ENCODE results near the gene CDH24. TPM values are rescaled to one million over a fixed set of nuclear protein-coding genes. Genes with fewer than 3 reads are reported as not detected.
A peak's percentile ranks its signal among the peaks of the same experiment; 100 is the strongest.

CDH24 gene
- total and polyA plus RNA-seq, 10 of the 15 experiments (the other 5 are each of a cell fraction or from before 2014, with no cell fraction given): 0.10 to 1.5 (median 0.45) TPM; not detected in 2

DNA sequence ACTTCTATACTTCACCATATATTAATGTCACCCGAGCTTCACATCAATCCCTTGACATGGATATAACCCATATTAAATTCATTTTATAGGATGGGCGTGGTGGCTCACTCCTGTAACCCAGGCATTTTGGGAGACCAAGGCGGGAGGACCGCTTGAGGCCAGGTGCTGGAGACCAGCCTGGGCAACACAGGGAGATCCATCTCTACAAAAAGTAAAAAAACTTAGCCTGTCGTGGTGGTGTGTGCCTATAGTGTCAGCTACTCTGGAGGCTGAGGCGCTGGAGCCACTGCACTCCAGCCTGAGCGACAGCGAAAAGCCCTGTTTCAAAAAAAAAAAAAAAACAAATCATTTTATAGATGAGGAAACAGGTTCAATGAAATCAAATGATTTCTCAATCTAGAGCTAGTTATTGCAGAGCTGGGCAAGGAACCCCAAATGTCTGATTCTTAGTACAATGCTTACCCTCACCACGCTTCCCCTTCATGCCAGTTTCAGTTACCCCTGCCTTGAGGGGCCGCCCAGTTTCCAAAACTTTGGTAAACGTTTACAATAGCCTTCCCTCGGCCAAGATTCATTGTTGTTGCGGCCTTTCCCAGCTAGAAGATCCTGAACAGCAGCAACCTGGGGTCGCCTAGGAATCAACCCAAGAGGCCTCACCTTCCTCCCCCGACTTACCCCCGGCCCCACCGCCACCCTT is 23.4 kb downstream of the CDH24 start:
- Histone ChIP-seq H3K9me3 (replicated peaks; ENCODE audit: control insufficient read depth, insufficient read depth, low read length) (no peaks in the 10 kb centered on the region), H3K4me3 (peak overlapping the region; percentile 83), H3K9ac (ENCODE audit: control insufficient read depth, insufficient read depth, low read length) (peak overlapping the region; percentile 96), H3K27ac (ENCODE audit: control insufficient read depth, insufficient read depth) (peak overlapping the region; percentile 92), H3K4me2 (ENCODE audit: control insufficient read depth, insufficient read depth) (peak overlapping the region; percentile 85), H3K4me1 (ENCODE audit: control insufficient read depth, insufficient read depth, low read length) (peaks cover 6% of the 10 kb centered on the region), H3K79me2 (ENCODE audit: control insufficient read depth, insufficient read depth, low read length) (peaks cover 17% of the 10 kb centered on the region), H3K36me3 (ENCODE audit: control insufficient read depth in 2 of 2, insufficient read depth in 2 of 2, low read length in 1 of 2) (peaks cover 0 to 17% of the 10 kb centered on the region in 2 experiments), H2AFZ (ENCODE audit: control insufficient read depth, low read depth, low read length) (peak overlapping the region; percentile 99), H3K27me3 (replicated peaks in 1 of 2; ENCODE audit: control insufficient read depth in 2 of 2, insufficient read depth in 2 of 2, low read length in 1 of 2) (no peaks in the 10 kb centered on the region), H4K20me1 (ENCODE audit: control insufficient read depth, insufficient read depth) (no peaks in the 10 kb centered on the region)
- intact Hi-C loops (cut with micrococcal nuclease; ENCODE audit: unreplicated experiment) (no loop called here), in situ Hi-C loops (cut with MboI) (no loop called here)
- ChIA-PET POLR2A (interaction anchor here (0.6 to 1.6 kb wide), 5 partner anchors 26 to 117 kb away, joined by 3 to 15 read pairs (median 3); no protein-coding TSS in a partner anchor), CTCF (interaction anchor here (0.8 to 3.6 kb wide), 12 partner anchors 14 to 119 kb away, joined by 3 to 16 read pairs (median 4); no protein-coding TSS in a partner anchor), RAD21 (ENCODE audit: unreplicated experiment) (interaction anchor here (0.6 to 2.5 kb wide), 7 partner anchors 24 to 48 kb away, joined by 3 to 13 read pairs (median 3); no protein-coding TSS in a partner anchor), SMC1A (ENCODE audit: uncharacterized antibody, unreplicated experiment) (interaction anchor here (0.6 to 1.8 kb wide), 6 partner anchors 12 to 57 kb away, joined by 3 to 7 read pairs (median 4); no protein-coding TSS in a partner anchor)
- ATAC-seq (peak; percentile 33), DNase-seq (ENCODE audit: low read depth, low spot score) (no peak), FAIRE-seq (no peak)
- WGBS (ENCODE audit: insufficient coverage, insufficient replicate concordance, low lambda C conversion rate, missing lambda C conversion rate): 37% methylated on average over 17 of the region's 17 CpGs
- BruUV-seq (replicated peaks): TSS peak; percentile 84
- TF ChIP-seq MTA3 (IDR thresholded peaks at IDR 0.05; ENCODE audit: borderline replicate concordance, low read length) (0 out of 2 replicates have a peak, but pooled peaks have one; percentile 52), BACH1 (IDR thresholded peaks at IDR 0.05; ENCODE audit: borderline replicate concordance) (no peak)

GRCh38 chr14:23033251-23033727 is 24.0 kb downstream of the CDH24 start:
- TF ChIP-seq IKZF1 (conservative IDR thresholded peaks at IDR 0.05) (no peak), LARP7 (IDR thresholded peaks at IDR 0.05) (no peak), MTA2 (IDR thresholded peaks at IDR 0.05; ENCODE audit: low read depth) (no peak)
- TF ChIP-seq, protein P1, sequence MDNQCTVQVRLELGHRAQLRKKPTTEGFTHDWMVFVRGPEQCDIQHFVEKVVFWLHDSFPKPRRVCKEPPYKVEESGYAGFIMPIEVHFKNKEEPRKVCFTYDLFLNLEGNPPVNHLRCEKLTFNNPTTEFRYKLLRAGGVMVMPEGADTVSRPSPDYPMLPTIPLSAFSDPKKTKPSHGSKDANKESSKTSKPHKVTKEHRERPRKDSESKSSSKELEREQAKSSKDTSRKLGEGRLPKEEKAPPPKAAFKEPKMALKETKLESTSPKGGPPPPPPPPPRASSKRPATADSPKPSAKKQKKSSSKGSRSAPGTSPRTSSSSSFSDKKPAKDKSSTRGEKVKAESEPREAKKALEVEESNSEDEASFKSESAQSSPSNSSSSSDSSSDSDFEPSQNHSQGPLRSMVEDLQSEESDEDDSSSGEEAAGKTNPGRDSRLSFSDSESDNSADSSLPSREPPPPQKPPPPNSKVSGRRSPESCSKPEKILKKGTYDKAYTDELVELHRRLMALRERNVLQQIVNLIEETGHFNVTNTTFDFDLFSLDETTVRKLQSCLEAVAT (IDR thresholded peaks at IDR 0.05): peak; percentile 66; the same call in 1 of the 2 replicates
- TF ChIP-seq, protein P2, sequence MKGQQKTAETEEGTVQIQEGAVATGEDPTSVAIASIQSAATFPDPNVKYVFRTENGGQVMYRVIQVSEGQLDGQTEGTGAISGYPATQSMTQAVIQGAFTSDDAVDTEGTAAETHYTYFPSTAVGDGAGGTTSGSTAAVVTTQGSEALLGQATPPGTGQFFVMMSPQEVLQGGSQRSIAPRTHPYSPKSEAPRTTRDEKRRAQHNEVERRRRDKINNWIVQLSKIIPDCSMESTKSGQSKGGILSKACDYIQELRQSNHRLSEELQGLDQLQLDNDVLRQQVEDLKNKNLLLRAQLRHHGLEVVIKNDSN (IDR thresholded peaks at IDR 0.05; ENCODE audit: borderline replicate concordance, extremely low read length, insufficient read depth, low read depth, low read length): no peak
- Histone ChIP-seq H3K9ac (ENCODE audit: control insufficient read depth, insufficient read depth, low read length) (no peak overlapping the region), H2AFZ (ENCODE audit: control insufficient read depth, low read depth, low read length) (no peak overlapping the region), H3K4me2 (ENCODE audit: control insufficient read depth, insufficient read depth) (peak overlapping the region; percentile 85), H3K4me1 (ENCODE audit: control insufficient read depth, insufficient read depth, low read length) (peaks cover 6% of the 10 kb centered on the region), H3K4me3 (peak overlapping the region; percentile 83), H4K20me1 (ENCODE audit: control insufficient read depth, insufficient read depth) (no peaks in the 10 kb centered on the region), H3K79me2 (ENCODE audit: control insufficient read depth, insufficient read depth, low read length) (peaks cover 17% of the 10 kb centered on the region), H3K27me3 (replicated peaks in 1 of 2; ENCODE audit: control insufficient read depth in 2 of 2, insufficient read depth in 2 of 2, low read length in 1 of 2) (no peaks in the 10 kb centered on the region), H3K27ac (ENCODE audit: control insufficient read depth, insufficient read depth) (no peak overlapping the region), H3K9me3 (replicated peaks; ENCODE audit: control insufficient read depth, insufficient read depth, low read length) (no peaks in the 10 kb centered on the region), H3K36me3 (ENCODE audit: control insufficient read depth in 2 of 2, insufficient read depth in 2 of 2, low read length in 1 of 2) (peaks cover 0 to 21% of the 10 kb centered on the region in 2 experiments)
- intact Hi-C loops (cut with micrococcal nuclease; ENCODE audit: unreplicated experiment): no loop called here
- ChIA-PET SMC1A (ENCODE audit: uncharacterized antibody, unreplicated experiment) (interaction anchor here (1.2 to 1.8 kb wide), 4 partner anchors 18 to 38 kb away, joined by 4 to 7 read pairs (median 6); no protein-coding TSS in a partner anchor), POLR2A (interaction anchor here (0.5 to 1.6 kb wide), 4 partner anchors 25 to 291 kb away, joined by 3 to 15 read pairs (median 5); no protein-coding TSS in a partner anchor), CTCF (interaction anchor here (0.8 to 3.6 kb wide), 11 partner anchors 14 to 61 kb away, joined by 3 to 16 read pairs (median 5); no protein-coding TSS in a partner anchor), RAD21 (ENCODE audit: unreplicated experiment) (interaction anchor here (1.0 to 2.5 kb wide), 5 partner anchors 25 to 38 kb away, joined by 3 to 13 read pairs (median 5); no protein-coding TSS in a partner anchor)
- 95% methylated on average over 10 of the region's 10 CpGs for WGBS (ENCODE audit: insufficient coverage, insufficient replicate concordance, low lambda C conversion rate, missing lambda C conversion rate)
- DNase-seq (ENCODE audit: low read depth, low spot score) (no peak), ATAC-seq (no peak), FAIRE-seq (no peak)
- BruUV-seq (replicated peaks): no TSS peak
- in situ Hi-C loops (cut with MboI): no loop called here
